COR-L47 (cell line): ENCODE data around the gene SP110.

Experiments
- DNase-seq: peaks from one replicate; lab custom pipeline; 2025; lab: John Stamatoyannopoulos, UW

Gene SP110

DNA sequence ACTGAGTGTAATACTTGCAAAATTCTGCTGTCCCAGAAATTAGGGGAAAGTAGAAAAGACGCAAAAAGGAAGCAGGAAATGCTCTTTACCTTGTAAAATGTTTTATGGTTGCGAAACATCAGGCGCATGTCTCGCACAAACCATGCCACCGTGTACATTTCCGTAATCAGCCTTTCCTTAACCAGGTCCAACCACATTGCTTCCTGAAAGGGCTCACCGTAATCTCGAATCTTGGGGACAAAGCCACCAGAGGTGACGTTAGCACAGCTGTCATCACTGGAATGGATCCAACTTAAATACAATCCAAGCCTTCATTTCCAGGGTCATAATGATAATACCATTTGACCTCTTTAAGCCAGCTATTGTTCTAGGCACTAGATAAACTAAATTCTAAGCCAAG is 49.3 kb downstream of the SP110 start:
- no peak for DNase-seq

DNA sequence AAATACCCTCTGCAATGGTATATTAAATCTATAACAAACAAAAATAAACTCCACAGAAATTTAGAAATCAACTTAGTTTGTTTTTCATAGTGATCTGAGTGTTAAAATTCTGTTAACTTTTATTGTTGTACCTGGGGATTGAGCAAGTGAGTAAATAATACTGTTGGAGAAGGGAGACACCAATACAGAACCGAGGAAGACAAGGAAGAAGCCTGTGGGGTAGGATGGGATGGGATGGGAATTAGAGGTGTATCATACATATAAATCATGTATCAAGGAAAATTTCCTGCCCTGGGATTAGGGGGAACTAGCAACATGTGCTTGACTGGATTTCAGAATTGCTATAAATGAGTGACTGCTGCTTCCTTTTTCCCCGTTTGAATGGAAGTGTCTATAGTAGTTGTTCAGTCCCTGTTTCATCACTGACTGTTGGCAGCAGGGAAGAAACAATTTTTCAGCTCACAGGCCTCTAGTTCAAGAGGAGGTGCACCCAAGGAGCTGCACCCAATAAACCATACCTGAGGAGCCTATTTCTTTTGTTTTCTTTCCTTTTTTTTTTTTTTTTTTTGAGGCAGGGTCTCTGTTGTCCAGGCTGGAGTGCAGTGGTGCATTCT is 53.1 kb downstream of the SP110 start:
- no peak for DNase-seq

DNA sequence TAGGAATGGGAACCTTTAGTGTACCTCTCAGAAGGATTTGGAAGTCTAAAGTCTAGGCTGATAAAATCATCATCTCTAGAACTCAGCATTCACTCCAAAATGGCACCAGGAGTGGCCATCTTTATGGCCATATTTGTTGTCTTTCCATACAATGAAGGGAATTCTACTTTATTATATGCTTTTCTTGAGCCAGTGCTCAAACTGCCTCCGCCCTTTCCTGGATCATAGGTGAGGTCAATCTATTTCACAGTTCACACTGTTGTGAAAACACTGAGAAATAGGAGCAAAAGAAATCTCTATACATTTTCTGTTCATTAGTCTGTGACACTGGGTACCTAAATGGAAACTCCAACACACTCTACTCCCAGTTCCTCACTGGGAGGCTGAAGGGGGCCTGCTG is 55.6 kb downstream of the SP110 start:
- DNase-seq: no peak

DNA sequence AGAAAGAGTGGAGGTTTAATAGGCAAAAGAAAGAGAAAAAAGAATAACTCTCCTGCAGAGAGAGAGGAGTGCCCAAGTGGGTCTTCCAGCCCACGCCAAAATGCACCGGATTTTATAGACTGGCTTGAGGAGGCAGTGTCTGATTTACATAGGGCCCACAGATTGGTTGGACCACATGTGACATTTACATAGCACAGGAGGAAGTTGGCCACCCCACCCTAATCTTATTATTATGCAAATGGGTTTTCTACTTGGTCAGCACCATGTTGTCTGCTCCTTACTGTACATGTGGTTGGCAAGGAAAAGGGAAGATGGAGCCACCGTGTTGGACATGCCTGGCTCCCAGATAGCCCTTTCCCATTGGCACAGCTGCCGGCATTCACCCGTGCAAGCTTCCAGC is 56.8 kb downstream of the SP110 start:
- no peak for DNase-seq

DNA sequence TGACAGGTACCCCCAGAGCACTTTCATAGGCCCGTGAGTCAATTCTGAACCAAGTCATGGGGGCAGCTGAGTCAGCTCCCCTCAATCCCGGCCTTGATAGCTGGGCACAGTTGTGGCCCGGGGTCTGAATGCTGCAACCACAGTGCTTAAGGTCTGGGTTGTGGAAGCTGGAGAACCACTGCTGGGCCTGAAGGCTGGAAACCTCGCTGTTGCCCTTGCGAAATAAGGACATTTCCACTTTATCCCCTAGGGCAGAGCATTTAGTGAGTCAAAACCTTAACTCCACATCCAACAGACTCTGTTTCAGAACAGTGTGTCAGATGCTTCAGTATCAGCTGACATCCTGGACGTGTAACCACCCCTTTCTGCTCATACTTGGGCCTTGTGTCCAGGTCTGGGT is 58.6 kb downstream of the SP110 start:
- DNase-seq: no peak

DNA sequence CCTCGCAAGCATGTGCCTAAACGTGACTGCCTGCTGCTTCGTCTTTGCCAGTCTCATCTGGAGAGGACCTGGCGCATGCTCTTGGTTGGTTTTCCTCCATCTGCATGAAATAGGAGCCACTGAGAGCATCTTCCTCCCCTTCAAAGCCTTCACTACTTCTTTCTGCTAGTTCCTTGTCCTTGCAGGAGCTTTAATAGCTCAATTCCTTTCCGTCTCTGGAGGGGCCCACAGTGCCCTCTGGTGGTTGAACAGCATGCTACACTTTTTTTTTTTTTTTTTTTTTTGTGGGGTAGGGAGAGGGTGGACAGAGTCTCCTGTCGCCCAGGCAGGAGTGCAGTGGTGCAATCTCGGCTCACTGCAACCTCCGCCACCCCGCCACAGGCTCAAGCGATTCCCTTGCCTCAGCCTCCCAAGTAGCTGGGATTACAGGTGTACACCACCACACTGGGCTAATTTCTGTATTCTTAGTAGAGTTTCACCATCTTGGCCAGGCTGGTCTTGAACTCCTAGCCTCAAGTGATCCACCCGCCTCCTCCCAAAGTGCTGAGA is 59.6 kb downstream of the SP110 start:
- DNase-seq: no peak

DNA sequence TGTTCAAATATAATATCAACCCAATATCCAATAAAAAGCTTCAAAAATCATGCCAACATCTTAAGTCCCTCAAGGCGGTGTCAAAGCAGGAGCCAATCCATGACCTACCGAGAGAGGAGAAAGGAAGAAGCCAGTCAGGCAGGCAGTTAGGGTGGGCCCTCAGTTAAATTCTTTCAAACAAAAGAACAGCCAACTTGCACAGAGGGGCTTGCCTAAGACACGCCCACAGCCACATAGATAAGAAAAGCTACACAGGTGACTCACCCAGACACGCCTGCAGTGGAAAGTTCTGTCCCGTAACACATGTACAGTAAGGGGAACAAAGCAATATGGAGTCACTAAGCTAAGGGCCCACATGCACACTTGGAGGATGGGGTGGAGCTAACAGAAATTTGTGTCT is 61.3 kb downstream of the SP110 start:
- DNase-seq: no peak

DNA sequence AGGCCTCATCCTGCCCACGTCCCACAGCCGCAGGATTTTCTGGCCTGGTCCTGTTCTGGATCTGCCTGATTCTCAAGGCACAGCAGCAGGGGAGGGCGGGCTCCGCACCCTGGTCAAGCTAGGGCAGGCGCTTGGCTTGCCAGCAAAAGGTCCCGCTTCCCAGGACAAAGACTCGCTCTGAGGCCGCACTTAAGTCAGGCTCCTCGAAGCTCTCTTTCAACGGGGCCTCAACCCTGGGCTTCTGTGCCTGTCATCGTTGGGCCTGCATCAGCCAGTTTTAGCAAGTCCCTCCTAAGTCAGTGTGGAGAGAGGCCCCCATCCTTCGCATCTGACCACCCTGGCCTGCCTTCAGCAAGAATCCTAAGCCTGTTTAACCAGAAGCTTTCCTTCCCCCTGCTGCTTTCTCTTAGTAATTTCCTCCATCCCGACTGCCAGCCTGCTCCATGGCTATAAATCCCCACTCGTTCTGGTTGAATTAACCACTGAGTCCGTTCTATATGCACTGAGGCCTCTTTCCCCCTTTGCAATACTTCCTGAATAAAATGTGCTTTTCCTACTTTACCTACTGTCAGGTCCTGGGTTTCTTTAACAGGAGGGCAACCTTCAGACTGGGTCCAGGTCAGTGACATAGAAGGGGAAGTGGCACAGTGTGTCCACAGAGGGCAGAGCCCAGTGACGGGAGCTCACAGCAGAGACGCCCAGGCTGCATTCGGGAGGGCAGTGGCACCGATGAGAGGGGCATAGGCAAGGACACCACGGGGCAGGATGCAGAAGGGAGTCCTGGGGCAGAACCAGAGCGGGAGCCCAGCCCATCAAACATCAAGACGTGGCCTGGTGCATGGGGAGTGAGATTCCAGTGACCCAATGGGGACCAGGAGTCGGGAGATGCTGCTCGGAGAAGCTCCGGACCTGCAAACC is 62.7 kb downstream of the SP110 start:
- no peak for DNase-seq

DNA sequence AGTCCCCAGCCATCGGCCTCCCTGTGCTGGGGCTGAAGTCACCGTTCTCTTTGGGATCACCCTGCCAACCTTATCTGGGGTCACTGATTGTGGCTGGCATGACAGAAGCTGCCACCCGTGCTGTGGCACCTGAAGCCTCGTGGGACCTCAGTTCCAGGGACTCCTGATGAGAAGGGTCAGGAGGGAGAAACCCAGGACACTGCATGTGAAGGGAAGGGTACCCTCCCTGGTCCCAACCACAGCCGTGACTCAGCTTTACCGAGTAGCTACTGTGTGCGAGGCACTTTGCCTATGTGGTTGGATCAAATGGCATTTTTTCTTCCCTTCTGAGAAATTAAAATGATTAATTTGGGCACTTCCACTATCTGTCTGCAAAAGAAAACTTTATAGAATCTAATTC is 64.4 kb downstream of the SP110 start:
- no peak for DNase-seq

DNA sequence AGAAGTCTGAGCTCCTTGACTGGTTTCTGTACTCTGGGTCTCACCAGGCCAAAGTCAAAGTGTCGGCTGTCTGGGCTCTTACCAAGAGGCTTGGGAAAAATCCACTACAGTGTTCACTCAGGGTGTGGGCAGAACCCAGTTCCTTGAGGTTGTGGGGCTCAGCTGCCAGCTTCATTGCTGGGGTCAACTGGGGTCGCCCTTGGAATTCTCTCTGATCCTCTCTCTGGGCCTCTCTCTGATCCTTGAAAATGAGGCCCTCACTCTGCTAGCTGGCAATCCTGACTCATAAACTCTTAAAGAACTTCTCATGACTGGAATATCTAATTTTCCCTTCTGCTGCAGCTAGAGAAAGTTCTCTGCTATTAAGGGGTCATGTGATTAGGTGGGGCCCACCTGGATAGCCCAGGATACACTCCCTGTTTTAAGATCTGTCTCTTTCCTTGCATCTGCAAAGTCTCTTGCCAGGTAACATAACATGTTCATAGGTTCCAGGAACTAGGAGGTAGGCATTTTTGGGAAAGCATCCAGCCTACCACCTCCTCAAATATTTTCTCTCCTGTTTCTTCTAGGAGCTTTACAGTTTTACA is 66.3 kb downstream of the SP110 start:
- no peak for DNase-seq

DNA sequence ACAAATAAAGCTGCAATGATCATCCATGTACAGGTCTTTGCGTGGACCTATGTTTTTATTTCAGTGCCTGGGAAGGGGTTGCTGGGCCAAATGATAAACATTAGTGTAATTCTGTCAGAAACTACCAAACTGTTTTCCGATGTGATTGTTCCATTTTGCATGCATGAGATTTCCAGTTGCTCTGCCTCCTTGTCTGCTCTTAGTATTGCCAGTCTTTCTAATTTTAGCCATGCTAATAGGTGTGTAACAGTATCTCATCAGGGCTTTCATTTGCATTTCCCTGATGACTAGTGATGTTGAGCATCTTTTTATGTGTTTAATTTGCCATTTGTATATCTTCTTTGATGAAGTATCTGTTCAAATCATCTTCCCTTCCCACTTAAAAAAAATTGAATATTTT is 67.5 kb downstream of the SP110 start:
- no peak for DNase-seq

DNA sequence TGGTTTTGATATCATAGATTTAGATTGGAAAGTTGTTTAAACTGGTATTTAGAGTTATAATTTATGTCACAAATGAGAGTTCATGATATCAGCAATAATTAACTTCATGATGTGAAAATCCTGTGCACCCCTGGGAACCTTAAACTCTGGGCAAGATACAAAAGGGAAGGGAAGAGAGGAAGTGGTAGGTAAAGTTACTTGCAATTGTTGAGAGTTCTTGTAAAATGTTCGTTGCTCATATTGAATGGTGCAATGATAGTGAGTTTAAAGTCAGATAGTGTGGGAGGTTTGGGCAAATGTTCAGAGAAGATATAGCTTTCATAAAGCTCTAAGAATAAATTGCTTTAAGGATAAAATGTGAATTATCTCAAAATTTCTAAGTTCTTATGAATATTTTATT is 75.4 kb downstream of the SP110 start:
- no peak for DNase-seq

DNA sequence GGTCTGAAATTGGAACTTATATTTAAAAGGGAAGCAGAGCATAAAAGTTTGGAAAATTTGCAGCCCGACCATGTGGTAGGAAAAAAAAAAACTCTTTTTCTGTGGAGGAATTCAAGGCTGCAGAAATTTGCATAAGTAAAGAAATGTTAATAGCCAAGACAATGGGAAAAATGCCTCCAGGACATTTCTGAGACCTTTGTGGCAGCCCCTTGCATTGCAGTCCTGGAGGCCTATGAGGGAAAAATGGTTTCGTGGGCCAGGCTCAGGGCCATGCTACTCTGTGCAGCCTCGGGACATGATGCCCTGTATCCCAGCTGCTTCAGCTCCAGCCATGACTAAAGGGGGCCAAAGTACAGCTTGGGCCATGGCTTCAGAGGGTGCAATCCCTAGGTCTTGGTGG is 79.1 kb downstream of the SP110 start:
- DNase-seq: no peak

DNA sequence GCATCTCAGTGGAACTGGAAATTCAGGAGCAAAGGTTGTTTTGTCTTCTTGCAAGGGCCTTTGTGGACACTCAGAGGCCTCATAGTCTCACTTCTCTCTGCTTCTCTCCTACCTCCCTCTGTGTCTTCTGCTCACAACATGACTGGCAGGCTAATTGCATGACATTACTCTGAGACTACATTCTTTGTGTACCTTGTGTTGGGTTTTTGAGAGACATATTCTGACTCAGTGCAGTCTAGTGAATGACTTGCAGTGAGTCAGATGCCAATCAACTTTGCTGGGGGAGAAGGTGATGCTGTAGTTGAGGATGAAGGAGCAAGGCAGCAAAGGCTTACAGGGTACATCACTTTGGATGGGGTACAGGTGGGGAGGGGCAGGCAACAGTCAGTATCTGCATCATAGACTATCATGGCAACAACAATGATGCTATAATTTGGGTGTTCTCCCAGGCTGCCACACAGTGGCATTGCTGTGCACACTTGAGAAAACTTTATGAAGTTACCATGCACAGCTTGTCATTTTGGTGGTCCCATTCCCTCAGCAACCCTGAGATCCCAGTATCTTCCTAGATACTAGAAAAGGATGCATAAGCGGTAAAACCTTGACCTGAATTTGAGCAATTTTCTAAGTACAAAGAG is 81.8 kb downstream of the SP110 start:
- no peak for DNase-seq

DNA sequence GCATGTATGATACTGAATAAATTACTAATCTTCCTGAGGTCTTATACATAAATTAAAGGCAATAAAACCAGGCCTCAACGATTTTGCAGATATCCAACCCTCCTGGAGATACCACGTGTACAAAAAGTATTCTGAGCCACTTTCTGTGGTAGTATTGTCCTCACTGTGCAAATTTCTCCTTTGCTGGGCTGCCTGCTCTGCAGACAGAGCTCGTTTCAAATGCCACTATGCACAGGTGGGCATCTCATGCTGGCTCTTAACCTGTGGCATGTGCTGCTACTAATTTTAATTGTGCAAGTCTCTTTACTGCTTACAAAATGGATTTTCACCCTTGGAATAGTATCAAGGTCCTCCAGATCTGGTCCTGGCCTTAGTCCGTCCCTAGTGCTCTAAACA is 84.7 kb downstream of the SP110 start:
- no peak for DNase-seq

DNA sequence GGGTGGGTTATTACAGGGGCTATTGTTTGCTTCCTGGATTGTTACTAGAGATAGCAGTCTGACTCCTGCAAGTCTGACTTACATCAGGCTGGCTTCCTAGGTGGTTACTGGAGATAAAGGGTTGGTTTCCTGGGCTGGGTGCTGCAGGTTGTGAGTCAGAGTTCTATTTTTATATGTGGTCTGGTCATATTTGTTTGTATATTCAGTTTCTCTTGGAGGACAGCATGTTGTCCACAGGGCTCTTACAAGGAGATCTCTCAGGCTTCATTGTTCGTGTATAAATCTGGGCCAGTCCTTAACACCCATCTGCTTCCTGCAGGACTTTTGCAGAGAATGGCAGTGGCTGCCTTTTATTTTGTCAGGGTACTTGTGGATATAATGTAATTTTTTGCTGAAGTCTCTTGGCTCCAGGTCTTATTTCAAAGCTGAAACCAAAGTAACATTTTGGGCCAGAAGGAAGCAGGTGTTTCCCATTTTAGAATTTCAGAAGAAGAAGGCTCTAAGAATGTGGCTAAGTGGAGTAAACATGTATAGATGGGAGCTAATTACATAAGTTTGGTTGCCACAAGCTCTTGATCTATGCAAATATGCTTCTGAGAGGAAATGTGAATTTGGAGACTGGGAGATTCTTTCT is 85.2 kb downstream of the SP110 start:
- DNase-seq: no peak

DNA sequence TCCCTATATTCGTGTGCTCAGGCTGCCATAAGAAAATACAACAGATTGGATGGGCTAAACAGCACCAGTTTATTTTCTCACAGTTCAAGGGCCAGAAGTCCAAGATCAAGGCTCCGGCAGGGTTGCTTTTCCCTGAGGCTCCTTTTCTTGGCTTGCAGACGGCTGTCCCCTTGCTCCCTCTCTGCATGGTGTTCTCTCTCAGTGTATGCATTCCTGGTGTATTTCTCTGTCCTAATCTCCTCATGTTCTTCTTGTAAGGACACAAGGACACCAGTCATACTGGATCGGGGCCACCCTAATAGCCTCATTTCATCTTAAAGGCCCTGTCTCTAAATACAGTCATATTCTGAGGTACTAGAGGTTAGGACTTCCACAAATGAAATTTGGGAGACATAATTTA is 88.4 kb downstream of the SP110 start:
- no peak for DNase-seq

DNA sequence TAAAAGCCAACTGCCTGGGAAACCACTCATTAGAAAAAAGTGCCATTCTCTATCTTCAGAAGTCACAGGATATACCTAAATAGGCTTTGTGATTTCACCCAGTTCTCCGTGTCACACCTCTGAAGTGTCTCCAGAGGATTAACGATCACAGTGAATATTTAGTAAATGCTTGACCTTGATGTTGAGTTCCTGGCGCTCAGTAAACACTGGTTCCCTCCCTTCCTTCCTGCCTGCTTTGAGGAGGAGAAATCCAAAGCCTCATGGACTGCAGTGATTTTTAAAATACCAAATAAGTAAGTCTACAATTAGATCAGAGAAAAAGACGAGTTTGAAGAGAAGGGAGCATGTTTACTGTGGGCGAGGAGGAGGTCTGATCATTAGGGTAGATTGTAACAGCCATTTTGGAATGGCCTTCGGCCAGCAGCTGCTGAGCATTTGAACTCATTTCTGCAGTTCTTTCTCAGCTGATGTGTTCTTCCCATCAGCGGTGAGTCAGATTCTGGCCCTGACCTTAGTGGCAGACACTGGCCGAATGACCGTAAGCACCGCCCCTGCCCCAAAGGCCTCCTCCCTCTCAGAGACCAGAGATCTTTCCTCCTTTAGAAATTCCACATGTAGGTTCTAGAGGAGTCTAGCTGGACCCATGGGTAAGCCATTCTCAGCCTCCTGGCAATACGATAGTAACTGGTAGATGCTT is 89.0 kb downstream of the SP110 start:
- no peak for DNase-seq

DNA sequence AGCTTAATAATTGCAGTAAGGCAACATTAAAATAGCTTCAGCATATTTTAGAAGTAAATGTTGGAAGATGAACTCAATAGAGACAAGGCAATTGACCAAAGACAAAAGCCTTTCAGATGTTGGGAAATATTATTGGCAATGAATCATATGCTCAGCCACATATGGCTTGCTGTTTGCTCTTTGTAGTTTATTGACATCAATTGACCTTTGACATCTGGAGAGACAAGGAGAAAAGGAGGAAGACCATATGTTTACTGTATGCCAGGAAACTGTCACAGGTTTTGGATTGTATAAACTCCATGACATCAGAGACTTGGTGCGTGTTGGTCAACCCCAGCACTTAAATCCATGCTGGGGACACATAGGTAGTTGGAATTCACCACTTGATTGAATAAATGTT is 90.4 kb downstream of the SP110 start:
- DNase-seq: no peak

DNA sequence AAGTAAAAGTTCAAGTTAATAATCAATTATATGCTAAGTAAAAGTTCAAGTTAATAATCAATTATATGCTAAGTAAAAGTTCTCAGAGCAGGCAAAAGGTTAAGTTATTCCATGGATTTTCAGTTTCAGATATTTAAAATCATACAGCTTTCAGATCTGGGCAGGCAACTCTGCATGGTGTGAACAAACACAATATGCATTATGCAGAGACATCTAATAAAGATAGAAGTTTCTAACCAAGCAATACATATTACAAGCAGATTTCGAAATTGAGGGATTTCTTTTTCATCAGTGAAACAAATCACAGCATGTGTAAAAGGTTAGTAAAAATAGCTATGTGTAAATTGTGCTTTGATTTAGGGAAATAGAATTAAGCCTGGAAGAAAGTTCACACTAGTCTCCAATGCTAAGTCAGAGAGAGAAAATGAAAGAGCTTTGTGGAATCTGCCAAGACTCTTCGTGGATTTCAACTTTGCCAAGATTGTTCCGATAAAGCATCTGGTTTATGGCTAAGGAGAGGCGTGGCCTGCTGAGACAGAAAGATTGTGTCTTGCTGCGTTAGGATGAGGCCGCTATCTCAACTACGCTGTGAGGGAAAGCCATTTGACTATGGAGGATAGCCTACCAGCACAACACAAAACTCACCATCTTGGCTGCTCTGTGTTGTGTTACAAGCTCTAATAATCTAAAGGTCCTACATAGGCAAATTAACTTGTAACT is 91.0 kb downstream of the SP110 start:
- DNase-seq: no peak

DNA sequence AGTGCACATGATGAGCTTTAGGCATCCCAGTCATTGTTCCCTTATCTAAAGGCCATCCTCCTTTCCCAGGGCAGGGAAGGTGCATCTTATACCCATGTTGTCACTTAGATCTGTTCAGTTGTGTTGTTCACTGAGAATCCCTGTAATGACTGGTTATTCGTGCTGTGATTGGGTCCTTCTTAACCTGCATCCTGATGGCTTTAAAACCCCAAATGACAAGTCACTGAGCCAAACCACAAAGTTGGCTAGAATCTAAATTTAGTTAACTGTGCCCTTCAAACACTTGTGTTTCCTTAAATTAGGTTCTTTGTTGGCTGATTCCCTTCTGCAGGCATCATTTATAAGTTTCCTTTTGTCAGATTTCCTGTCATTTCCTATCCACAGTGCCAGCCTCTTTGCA is 92.6 kb downstream of the SP110 start:
- DNase-seq: no peak
